Islet of Langerhans (tissue), 1 donor: ENCODE measurements around the gene TCTN1.
"Not testable (repeated sequence)": the region's sequence is repeated elsewhere in the genome, so short reads cannot be mapped to it uniquely, and the experiment has no call there.

Experiments
- FAIRE-seq: peaks from one replicate; lab custom pipeline; 2011; peaks lifted over from hg19 to GRCh38; lab: Jason Lieb, UNC

TCTN1 gene

DNA sequence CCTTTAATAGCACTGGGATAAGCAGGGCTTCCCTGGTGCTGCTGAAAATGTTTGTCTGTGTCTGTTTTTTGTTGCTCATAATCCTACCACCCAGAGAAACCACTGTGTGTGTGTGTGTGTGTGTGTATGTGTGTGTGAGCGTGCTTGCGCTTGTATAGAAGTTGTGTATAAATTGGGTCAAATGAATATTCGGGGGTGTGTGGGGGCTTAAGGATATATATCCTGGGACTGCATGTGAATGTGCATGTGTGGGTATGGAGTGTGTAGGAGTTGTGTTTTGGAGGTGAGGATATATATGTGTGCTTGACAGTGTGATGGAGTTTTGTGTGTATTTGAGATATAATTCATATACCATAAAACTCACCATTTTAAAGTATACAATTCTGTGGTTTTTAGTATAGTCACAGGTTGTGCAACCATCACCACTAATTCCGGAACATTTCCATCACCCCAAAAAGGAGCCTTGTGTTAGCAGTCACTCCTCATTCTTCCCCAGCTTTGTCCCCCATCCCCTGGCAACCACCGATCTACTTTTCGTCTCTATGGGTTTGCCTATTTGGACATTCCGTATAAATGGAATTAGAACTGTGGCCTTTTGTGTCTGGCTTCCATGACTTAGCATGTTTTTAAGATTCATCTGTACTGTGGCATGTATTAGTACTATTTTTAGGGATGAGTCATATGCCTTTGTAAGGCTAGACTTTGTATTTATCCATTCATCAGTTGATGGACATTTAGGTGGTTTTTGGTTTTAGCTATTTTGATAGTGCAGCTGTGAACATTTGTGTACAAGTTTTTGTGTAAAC, 25.6 kb downstream of the TCTN1 start:
- no peak for FAIRE-seq

- no peak for FAIRE-seq
Observed at GRCh38 chr12:110640275-110641025, 26.5 kb downstream of the TCTN1 start.

GRCh38 chr12:110641521-110641920, 27.6 kb downstream of the TCTN1 start:
- no peak for FAIRE-seq

DNA sequence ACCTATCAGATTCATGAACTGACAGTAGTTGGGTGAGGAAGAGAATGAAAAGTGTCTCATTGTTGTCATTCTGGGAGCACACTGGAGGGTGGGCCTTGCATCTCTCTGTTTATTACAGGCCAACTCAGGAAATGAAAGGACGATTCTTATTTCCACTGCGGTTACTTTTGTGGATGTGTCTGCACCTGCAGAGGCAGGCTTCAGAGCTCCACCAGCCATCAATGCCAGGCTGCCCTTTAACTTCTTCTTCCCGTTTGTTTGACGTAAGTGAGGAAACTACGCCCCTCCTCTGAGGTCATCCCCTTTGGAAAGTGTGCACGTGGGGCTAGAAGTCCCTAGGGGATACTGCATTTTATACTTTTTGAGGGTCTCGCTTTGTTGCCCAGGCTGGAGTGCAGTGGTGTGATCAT, 33.7 kb downstream of the TCTN1 start:
- FAIRE-seq: no peak

DNA sequence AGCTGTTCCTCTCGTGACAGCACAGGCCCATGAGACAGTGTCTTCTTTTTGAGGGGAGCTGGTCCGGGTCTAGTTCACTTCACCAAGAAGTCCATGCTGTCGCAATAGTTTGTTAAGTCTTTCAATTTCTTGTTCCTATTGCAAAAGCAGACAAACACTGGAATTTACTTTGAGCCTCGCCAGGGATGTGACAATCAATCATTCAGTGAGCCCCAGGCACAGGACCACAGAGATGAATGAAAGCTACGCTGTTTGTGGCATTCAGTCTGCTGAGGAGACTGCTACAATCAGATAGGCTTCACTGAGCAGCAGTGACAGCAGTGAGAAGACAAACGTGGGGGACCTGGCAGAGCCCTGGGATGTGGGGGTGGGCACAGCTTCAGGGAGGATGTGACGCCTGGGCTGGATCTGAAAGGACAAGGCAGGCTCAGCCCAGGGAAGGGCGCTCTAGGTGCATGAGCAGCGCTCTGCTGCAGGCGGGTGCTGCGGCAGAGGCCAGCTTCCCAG, 35.5 kb downstream of the TCTN1 start:
- FAIRE-seq: no peak

GRCh38 chr12:110654238-110654637, 40.3 kb downstream of the TCTN1 start:
- not testable (repeated sequence) for FAIRE-seq

GRCh38 chr12:110656071-110656655, 42.2 kb downstream of the TCTN1 start:
- no peak for FAIRE-seq

DNA sequence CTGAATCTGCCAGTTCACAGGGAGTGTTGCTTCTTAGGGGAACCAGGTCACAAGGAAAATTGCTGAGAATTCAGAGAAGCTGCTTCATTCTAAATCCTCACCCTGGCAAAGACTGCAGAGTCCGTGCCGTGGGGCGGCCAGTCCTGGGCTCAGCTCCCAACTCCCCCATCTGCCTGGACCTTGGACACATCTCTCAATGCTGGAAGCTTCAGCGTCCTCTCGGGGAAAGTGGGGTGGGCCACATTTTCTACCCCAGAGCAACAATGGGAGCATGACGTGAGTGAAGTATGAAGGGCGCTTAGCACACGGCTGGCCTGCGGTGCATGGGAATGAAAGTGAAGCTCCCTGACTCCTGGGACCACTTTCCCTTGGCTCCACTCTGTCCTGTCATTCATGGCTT, 43.8 kb downstream of the TCTN1 start:
- no peak for FAIRE-seq

- FAIRE-seq: no peak
Observed at GRCh38 chr12:110658242-110658641, 44.3 kb downstream of the TCTN1 start.

DNA sequence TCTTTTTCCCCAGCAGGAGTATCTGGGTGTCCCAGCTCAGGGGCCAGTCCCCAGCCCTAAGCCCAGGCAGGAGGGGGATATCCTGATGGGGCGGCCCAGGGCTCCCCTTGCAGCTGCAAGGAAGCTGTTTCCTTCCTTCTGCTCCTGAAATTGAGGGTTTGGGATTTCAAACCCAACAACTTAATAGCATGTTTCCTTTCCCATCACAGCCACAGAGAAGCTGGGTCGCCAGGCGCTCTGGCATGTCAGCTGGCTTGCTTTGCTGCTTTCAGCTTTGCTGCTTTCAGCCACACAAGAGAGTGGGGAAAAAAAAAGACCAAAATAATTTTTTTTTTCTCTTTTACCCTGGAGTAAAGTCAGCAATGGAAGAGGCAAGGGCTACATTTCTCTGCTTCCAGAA, 44.9 kb downstream of the TCTN1 start:
- no peak for FAIRE-seq

DNA sequence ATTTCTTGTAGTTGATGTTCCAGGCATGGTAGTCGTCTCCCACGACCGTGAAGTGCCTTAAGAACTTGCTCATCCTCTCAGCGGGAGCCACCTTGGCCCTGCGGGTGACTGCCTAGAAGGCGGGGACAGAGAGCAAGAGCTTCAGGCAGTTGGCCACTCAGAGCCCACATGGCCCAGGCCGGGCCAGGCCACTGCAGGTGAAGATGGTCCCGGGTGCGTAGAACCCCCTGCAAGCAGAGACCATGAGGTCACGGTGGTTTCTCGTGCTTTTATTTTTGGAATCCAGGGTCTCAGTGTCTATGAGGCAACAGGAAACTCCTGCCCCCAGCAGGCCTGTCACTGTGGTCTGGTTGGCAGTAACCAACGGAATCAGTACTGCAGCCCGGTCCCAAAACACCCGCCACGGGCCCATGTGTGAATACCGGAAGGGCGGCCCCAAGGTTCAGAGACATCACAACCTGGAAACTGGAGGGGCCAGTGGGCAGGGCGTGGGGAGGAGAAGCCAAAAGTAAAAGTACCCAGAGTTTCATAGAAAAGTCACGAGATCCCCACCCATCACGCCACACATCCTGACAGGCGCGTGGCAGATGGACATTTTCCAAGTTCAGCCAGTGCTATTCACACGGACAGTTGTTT, 47.5 kb downstream of the TCTN1 start:
- FAIRE-seq: no peak

DNA sequence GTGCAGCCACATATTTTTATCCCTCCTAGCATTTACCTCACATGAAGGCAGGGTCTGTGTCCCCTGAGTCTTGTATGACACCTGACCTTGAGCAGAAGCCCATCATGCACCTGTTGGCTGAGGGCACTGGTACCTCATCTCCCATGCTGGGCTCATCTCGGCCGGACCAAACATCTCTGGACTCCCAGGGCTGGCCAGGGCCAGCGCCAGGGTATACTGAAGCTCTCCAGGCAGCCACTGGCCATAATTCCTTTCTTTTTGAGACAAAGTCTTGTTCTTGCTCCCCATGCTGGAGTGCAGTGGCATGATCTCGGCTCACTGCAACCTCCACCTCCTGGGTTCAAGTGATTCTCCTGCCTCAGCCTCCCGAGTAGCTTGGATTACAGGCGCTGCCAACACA, 53.0 kb downstream of the TCTN1 start:
- FAIRE-seq: no peak

DNA sequence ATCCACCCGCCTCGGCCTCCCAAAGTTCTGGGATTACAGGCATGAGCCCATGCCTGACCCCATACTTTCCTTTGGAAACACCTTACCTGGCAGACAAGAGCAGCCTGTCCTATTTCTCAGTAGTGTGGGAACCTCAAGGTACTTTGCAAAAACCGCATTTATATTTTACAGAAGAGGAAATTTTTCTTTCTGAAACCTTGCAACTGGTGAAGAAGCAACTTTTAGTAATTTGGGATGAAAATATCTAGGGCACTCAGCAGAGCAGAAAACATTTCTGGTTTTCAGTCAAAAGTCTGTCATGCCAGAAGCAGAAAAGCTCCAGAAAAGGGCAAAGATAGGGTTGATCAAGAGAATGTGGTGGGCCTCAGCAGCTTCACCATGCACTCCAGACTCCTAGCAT, 53.7 kb downstream of the TCTN1 start:
- no peak for FAIRE-seq

- FAIRE-seq: no peak
Observed at GRCh38 chr12:110668480-110669192, 54.7 kb downstream of the TCTN1 start.

- FAIRE-seq: no peak
Observed at GRCh38 chr12:110669193-110669502, 55.2 kb downstream of the TCTN1 start.

- no peak for FAIRE-seq
Observed at GRCh38 chr12:110670161-110670701, 56.3 kb downstream of the TCTN1 start.

DNA sequence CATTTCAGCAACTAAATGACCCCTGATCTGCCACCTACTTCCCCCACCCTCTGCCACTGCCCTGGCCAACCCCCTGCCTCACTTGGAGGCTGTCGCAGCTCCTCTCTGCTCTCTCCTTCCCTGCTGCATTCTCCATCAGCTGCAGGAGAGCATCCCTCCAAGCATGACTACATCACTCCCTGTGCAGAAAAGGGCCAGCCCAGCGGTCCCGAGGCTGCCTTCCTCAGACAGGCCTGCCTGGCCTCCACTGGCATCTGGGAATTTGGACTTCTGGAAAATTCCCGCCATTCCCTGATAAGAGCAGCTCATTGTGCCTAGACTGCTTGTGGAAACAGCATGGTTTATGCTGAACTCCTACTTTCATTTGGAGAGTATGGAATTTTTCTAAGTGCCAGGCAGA, 62.2 kb downstream of the TCTN1 start:
- FAIRE-seq: no peak

DNA sequence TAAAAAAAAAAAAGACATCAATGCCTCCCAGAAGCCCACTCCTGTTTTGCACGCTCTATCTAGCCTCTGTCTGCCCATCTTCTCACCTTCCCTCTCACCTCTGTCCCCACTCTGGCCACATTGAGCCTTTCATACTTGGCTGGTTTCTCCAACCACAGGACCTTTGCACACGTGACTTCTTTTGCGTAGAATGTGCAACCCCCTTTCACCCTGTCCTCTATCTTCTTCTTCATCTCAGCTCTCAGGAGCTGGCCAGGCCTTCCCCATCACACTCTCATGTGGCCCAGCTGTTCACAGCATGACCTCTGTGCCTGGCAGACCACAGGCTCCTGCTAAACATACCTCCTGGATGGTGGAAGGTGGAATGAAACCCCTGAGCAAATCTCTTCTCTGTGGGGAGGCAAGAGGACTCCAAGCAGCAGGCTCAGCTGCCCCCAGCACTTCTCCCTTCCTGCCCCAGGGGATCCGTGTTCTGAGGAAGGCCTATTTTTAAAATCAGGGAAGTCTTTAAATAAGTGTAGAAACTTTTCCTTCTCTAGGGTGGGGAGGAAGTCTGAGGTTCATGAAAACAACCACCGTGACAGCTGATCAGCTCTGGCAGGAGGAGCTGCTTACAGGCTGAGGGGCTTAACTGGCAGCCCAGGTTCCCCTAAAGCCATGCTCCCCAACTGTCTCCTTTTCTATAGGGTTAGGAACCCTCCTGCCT, 63.4 kb downstream of the TCTN1 start:
- no peak for FAIRE-seq

DNA sequence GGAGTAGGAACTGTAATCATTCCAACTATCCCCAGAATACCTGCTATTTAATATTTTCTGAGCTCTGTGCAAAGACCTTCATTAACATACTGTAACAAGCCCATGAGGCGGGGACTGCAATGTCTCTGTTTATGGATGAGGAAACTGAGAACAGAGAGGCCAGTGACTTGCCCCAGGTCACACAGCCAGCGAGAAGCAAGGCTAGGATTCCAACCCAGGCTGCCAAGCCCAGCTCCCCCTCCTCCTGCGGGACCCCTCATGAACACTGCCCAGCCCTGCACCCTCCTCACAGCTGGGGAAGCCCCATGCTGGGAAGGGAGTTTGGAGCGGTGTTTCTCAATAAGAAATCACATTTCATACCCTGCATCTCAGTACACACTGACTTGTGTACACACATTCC, 64.1 kb downstream of the TCTN1 start:
- no peak for FAIRE-seq

DNA sequence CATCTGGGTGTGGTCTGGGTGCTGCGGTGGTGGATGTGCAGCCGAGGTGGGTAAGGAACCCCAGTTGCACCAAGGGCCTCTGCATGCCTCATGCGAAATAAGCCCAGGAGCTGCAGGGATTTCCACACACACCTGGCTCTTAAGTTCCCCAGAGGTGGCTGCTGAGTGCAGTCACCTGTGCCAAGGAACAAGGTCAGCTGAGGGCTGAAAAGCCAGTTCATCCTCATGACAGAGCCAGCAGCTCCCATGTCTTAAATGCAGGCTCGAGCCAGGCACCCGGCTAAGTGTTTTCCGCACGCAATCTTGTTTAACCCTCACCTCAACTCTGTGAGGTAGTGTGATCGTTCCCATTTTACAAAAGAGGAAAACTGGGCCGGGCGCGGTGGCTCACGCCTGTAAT, 65.3 kb downstream of the TCTN1 start:
- FAIRE-seq: no peak

DNA sequence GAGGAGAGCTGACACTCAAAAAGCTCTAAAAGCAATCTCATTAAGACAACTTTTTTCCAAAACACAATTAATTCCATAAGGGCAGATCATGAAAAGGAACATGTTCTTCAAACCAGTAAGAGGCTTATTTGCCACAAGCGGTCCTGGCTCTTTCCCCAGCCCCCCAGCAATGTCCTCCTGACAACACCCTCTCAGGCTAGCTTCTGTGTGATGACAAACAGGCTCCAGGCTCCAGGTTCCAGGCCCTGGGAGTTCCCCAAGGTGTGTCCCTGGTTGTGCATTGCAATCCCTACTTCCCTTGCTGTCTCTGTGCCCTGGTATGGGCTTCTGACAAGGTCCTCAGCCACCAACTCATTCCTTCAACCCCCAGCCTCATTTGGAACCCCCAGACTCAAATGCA, 66.1 kb downstream of the TCTN1 start:
- FAIRE-seq: no peak
